ENCODE data around the gene ACVR2B. TPM values are rescaled to one million over a fixed set of nuclear protein-coding genes. Genes with fewer than 3 reads are reported as not detected.

The ACVR2B gene
- polyA plus RNA-seq, 1 donor: 13.6 TPM

DNA sequence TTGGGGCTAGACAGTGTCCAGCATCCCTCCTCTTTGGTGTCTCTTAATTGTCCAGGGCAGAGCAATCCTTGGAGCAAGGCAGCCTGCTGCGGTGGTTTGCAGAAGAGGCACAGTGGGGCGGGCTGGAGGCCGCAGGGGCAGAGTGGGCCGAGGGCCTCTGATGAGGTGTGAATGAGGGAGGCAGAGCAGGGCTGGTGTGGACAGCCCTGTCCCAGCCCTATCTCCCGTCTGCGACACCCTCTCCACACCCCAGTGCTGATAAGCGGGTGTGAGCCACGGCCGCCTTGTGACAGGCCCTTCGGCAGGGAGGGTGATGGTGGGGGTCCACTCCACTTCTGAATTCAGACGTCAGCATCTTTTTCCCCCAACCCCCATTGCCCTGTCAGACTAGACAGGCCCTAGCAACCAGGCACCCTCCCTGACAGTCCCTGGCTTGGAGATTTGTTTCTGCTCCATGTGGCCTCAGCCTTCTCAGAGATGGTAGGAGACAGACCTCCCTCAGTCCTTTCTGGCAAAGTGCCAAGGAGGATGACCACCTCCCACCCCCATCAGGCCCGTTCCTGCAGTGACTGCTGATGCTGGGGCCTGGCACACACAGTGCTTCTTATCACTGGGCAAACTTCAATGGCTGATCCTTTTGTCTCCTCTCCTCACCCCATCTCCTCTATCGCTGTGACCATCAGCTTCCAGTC lies 79.7 kb downstream of the ACVR2B start:
- no peak for DNase-seq (ENCODE audit: low read depth)

DNA sequence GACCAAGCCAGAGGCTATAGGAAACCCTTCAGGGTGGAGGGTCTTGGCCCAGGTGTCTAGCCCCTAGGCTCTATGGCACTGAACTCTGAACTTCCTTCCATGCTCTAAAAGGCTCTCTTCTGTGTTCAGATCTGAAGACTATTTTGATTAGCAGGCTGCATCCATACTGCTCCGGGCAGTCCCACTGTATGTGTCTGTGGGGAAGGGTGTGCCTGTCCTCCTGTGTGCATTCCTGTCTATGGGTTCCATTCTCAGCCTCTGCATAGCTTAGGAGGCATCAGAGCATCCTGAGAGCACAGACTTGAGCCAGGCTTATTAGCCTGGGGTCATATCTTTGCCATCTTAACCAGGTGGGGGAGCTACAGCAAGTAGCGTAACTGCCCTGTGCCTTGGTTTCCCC lies 80.5 kb downstream of the ACVR2B start:
- no peak for DNase-seq (ENCODE audit: low read depth)

DNA sequence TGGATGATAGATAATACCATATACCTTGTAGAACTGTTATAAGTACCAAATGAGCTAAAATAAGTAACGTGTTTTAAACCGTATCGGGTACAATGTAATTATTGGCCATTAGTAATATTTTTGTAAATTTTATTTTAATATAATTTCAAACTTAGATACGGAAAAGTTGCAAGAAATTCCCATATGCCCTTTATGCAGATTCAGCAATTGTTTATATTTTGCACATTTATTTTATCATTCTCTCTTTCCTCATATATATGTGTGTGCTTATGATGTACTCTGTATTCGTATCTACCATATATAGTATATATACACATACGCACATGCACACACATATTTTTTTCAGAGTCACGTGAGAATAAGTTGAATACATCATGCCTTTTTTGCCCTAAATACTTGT lies 80.9 kb downstream of the ACVR2B start:
- no peak for DNase-seq (ENCODE audit: low read depth)

DNA sequence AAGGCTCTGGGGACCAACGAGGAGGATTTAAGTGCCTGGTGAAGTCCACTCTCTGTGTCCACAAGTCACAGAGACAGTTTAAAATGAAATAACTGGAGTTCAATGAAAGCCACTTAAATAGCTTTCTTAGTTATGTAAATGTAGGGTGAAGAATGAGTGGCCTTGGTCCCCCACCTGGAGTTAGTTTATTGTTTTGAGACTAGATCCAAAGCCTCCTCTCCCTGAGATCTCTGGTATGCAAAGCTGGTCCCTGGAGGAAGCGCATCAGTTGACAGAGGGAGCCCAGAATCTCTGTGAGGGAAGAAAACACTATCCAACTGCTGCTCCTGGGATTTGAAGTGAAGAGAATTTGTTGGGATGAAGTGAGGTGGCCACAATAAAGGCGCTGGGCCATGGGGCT lies 83.0 kb downstream of the ACVR2B start:
- no peak for DNase-seq (ENCODE audit: low read depth)

DNA sequence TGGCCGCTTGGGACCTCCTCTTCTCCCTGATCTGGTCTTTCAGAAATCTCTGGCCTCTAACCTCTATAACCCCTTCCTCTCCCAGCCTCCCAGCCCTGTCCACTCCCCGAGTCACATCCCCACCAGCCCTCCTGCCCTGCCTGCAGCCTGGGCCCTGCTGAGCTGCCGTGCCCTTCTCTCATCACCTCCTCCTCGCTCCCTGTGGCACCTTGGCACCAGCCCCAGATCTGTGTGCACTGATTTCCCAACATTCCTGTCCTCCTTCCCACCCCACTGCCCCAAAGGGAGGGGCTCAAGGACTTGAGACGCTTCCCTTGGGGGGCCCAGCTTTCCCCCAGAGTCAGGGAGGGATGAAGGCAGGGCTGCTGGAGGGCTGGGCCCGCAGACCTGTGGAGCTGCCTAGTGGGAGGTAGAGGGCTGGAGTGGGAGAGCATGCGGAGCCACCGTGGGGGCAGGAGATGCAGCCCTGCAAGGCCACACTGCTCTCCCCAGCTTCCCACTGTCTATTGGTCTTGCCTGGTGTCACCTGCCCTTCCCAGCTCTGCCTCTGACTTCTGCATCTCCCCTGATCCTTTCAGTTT lies 85.2 kb downstream of the ACVR2B start:
- DNase-seq (ENCODE audit: low read depth): no peak

DNA sequence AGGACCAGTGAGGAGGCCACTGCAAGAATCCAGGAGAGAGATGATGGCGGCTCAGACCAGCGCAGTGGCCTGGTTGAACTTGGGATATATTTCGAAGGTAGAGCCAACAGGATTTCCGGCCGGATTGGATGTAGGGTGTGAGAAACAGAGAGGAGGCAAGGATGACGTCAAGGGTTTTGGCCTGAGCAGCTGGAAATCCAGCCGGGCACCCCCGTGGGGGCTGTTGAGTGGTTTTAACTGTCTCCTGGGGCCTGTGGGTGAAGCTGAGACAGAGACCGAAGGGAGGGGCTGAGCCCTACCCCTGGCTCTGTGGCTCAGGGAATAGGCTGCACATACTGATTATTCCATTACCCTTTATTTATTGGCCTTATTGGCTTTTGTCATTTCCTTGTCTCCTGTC lies 88.1 kb downstream of the ACVR2B start:
- DNase-seq (ENCODE audit: low read depth): no peak

Other genes starting within 250 kb of the ACVR2B start
- gene SLC22A13, start 188.1 kb upstream of the ACVR2B start, polyA plus RNA-seq (ENCODE audit: insufficient read length): 0.24 TPM
- 0.39 TPM for gene SLC22A14, start 171.6 kb upstream of the ACVR2B start, polyA plus RNA-seq (ENCODE audit: insufficient read length)
- gene XYLB, start 107.1 kb upstream of the ACVR2B start, polyA plus RNA-seq (ENCODE audit: insufficient read length): 2.9 TPM
- 14.8 TPM for gene EXOG, start 42.5 kb downstream of the ACVR2B start, polyA plus RNA-seq (ENCODE audit: insufficient read length)
- gene SCN5A, start 195.8 kb downstream of the ACVR2B start, polyA plus RNA-seq (ENCODE audit: insufficient read length): 5.9 TPM